ENCODE results near the gene BTG2. TPM values are rescaled to one million over a fixed set of nuclear protein-coding genes. Genes with fewer than 3 reads are reported as not detected.
A peak's percentile ranks its signal among the peaks of the same experiment; 100 is the strongest.
"Not testable (repeated sequence)": the region's sequence is repeated elsewhere in the genome, so short reads cannot be mapped to it uniquely, and the experiment has no call there.

BTG2 gene
- total RNA-seq, 1 experiment from 2014 or later, result 19.4 TPM

- Mint-ChIP-seq H3K27me3 (ENCODE audit: low read depth) (peaks cover 18% of the 10 kb centered on the region), H3K4me1 (peaks cover 8% of the 10 kb centered on the region), H3K9me3 (no peaks in the 10 kb centered on the region), H3K27ac (no peak overlapping the region), H3K4me3 (no peak overlapping the region), H3K36me3 (no peaks in the 10 kb centered on the region)
- TF ChIP-seq PRRX2 (CRISPR knock-in tag; IDR thresholded peaks at IDR 0.05) (no peak), ERG (CRISPR knock-in tag; IDR thresholded peaks at IDR 0.05) (no peak), CDX4 (CRISPR knock-in tag; IDR thresholded peaks at IDR 0.05; ENCODE audit: borderline replicate concordance) (no peak), ZNF219 (CRISPR knock-in tag; IDR thresholded peaks at IDR 0.05; ENCODE audit: borderline replicate concordance) (no peak), ZNF416 (CRISPR knock-in tag; IDR thresholded peaks at IDR 0.05) (no peak), ATF3 (CRISPR knock-in tag; conservative IDR thresholded peaks at IDR 0.05) (no peak), ZNF317 (CRISPR knock-in tag; IDR thresholded peaks at IDR 0.05; ENCODE audit: borderline replicate concordance, low read depth) (no peak), ZNF232 (CRISPR knock-in tag; IDR thresholded peaks at IDR 0.05) (no peak), CBFB (CRISPR knock-in tag; IDR thresholded peaks at IDR 0.05; ENCODE audit: low read depth) (no peak), GABPB1 (CRISPR knock-in tag; IDR thresholded peaks at IDR 0.05) (no peak), USF1 (CRISPR knock-in tag; IDR thresholded peaks at IDR 0.05) (no peak), TCF7 (CRISPR knock-in tag; IDR thresholded peaks at IDR 0.05; ENCODE audit: low read depth) (no peak)
- TF ChIP-seq, protein P1, sequence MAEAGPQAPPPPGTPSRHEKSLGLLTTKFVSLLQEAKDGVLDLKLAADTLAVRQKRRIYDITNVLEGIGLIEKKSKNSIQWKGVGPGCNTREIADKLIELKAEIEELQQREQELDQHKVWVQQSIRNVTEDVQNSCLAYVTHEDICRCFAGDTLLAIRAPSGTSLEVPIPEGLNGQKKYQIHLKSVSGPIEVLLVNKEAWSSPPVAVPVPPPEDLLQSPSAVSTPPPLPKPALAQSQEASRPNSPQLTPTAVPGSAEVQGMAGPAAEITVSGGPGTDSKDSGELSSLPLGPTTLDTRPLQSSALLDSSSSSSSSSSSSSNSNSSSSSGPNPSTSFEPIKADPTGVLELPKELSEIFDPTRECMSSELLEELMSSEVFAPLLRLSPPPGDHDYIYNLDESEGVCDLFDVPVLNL (CRISPR knock-in tag; IDR thresholded peaks at IDR 0.05; ENCODE audit: borderline replicate concordance, low read depth), result no peak
- TF ChIP-seq, protein P2, sequence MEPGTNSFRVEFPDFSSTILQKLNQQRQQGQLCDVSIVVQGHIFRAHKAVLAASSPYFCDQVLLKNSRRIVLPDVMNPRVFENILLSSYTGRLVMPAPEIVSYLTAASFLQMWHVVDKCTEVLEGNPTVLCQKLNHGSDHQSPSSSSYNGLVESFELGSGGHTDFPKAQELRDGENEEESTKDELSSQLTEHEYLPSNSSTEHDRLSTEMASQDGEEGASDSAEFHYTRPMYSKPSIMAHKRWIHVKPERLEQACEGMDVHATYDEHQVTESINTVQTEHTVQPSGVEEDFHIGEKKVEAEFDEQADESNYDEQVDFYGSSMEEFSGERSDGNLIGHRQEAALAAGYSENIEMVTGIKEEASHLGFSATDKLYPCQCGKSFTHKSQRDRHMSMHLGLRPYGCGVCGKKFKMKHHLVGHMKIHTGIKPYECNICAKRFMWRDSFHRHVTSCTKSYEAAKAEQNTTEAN (CRISPR knock-in tag; IDR thresholded peaks at IDR 0.05), result no peak
- TF ChIP-seq, protein P3, sequence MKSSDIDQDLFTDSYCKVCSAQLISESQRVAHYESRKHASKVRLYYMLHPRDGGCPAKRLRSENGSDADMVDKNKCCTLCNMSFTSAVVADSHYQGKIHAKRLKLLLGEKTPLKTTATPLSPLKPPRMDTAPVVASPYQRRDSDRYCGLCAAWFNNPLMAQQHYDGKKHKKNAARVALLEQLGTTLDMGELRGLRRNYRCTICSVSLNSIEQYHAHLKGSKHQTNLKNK (CRISPR knock-in tag; IDR thresholded peaks at IDR 0.05), result no peak
- DNase-seq (ENCODE audit: low spot score) (no peak), ATAC-seq (no peak)
- POLR2A ChIA-PET, result no interaction called here
- CTCF ChIA-PET, result interaction anchor here (0.9 to 11.3 kb wide), 6 partner anchors 77 to 229 kb away, joined by 3 to 369 read pairs (median 8); partner anchors contain the start of gene MYBPH
Measured at GRCh38 chr1:203265541-203265940, 39.8 kb upstream of the BTG2 start.

DNA sequence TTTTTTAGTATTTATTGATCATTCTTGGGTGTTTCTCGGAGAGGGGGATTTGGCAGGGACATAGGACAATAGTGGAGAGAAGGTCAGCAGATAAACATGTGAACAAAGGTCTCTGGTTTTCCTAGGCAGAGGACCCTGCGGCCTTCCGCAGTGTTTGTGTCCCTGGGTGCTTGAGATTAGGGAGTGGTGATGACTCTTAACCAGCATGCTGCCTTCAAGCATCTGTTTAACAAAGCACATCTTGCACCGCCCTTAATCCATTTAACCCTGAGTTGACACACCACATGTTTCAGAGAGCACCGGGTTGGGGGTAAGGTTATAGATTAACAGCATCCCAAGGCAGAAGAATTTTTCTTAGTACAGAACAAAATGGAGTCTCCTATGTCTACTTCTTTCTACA is 39.2 kb upstream of the BTG2 start:
- H3K36me3 Mint-ChIP-seq; POLR2A ChIA-PET; ATAC-seq; H3K9me3 Mint-ChIP-seq; H3K27ac Mint-ChIP-seq; H3K4me3 Mint-ChIP-seq; DNase-seq (ENCODE audit: low spot score): not testable (repeated sequence)
- peaks cover 11% of the 10 kb centered on the region for H3K4me1 Mint-ChIP-seq
- H3K27me3 Mint-ChIP-seq (ENCODE audit: low read depth), result peaks cover 12% of the 10 kb centered on the region
- CTCF ChIA-PET, result interaction anchor here (1.5 to 11.3 kb wide), 13 partner anchors 12 to 223 kb away, joined by 3 to 369 read pairs (median 19); partner anchors contain the start of genes BTG2, MYBPH, MYOG and PRELP

DNA sequence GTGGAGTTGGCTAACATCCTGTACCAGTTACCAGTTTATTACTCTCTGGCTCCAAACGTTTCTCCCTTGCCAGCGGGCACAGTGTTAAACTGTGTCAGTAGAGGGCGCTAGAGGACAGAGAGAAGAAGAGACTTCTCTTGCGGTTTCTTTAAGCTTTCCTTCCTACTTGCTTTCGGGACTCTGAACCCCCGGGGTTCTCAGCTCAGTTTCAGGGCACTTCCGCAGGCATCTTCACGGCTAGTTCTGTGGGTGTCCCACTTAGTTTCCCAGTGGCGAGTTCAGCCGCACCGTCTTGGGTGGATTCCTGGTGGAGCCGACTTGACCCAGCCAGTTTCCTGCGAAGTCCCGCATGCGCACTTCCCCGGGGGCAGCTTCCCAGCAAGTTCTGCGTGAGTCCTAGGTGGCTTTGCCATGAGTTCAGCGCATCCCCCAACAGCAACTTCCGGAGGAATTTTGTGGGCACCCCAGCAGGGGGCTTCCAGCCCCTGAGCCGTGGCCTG is 37.9 kb upstream of the BTG2 start:
- Mint-ChIP-seq H3K4me1 (peaks cover 11% of the 10 kb centered on the region), H3K4me3 (peak overlapping the region; percentile 76), H3K27me3 (ENCODE audit: low read depth) (peaks cover 10% of the 10 kb centered on the region), H3K9me3 (no peaks in the 10 kb centered on the region), H3K27ac (no peak overlapping the region; the same call in 1 of the 2 replicates), H3K36me3 (no peaks in the 10 kb centered on the region)
- CTCF ChIA-PET, result interaction anchor here (0.6 to 11.3 kb wide), 113 partner anchors 8 to 926 kb away, joined by 3 to 369 read pairs (median 7); partner anchors contain the start of genes ADORA1, ATP2B4, BTG2 and CHI3L1
- DNase-seq (ENCODE audit: low spot score), result peak; percentile 86
- POLR2A ChIA-PET, result interaction anchor here (0.8 to 1.5 kb wide), 3 partner anchors 40 to 227 kb away, joined by 3 to 8 read pairs (median 3); no protein-coding TSS in a partner anchor
- ATAC-seq, result peak; percentile 58
- TF ChIP-seq, protein P4, sequence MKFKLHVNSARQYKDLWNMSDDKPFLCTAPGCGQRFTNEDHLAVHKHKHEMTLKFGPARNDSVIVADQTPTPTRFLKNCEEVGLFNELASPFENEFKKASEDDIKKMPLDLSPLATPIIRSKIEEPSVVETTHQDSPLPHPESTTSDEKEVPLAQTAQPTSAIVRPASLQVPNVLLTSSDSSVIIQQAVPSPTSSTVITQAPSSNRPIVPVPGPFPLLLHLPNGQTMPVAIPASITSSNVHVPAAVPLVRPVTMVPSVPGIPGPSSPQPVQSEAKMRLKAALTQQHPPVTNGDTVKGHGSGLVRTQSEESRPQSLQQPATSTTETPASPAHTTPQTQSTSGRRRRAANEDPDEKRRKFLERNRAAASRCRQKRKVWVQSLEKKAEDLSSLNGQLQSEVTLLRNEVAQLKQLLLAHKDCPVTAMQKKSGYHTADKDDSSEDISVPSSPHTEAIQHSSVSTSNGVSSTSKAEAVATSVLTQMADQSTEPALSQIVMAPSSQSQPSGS (CRISPR knock-in tag; IDR thresholded peaks at IDR 0.05; ENCODE audit: borderline replicate concordance, low read depth), result no peak
- TF ChIP-seq ZBTB21 (CRISPR knock-in tag; IDR thresholded peaks at IDR 0.05; ENCODE audit: borderline replicate concordance), result no peak
- TF ChIP-seq FOXP1 (CRISPR knock-in tag; IDR thresholded peaks at IDR 0.05; ENCODE audit: borderline replicate concordance), result no peak
- TF ChIP-seq, protein P5, sequence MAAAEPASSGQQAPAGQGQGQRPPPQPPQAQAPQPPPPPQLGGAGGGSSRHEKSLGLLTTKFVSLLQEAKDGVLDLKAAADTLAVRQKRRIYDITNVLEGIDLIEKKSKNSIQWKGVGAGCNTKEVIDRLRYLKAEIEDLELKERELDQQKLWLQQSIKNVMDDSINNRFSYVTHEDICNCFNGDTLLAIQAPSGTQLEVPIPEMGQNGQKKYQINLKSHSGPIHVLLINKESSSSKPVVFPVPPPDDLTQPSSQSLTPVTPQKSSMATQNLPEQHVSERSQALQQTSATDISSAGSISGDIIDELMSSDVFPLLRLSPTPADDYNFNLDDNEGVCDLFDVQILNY (CRISPR knock-in tag; IDR thresholded peaks at IDR 0.05), result no peak
- TF ChIP-seq SMAD4 (CRISPR knock-in tag; IDR thresholded peaks at IDR 0.05), result no peak
- TF ChIP-seq, protein P6, sequence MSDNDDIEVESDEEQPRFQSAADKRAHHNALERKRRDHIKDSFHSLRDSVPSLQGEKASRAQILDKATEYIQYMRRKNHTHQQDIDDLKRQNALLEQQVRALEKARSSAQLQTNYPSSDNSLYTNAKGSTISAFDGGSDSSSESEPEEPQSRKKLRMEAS (CRISPR knock-in tag; IDR thresholded peaks at IDR 0.05), result peak; percentile 58; the same call in 1 of the 2 replicates

Measured in WTC11 (cell line).